HL-60/S4 (cell line): ENCODE data around the gene WDR53.
"Not testable (repeated sequence)": the region's sequence is repeated elsewhere in the genome, so short reads cannot be mapped to it uniquely, and the experiment has no call there.

Source experiments
- in situ Hi-C: fragments of 300-500 bp; cut with MboI; formaldehyde crosslinking; loops from 2 replicates; pipeline ENCODE4 v1.14.3; 2022; ENCODE audit warnings: low sequenced_read_pairs

Gene WDR53

DNA sequence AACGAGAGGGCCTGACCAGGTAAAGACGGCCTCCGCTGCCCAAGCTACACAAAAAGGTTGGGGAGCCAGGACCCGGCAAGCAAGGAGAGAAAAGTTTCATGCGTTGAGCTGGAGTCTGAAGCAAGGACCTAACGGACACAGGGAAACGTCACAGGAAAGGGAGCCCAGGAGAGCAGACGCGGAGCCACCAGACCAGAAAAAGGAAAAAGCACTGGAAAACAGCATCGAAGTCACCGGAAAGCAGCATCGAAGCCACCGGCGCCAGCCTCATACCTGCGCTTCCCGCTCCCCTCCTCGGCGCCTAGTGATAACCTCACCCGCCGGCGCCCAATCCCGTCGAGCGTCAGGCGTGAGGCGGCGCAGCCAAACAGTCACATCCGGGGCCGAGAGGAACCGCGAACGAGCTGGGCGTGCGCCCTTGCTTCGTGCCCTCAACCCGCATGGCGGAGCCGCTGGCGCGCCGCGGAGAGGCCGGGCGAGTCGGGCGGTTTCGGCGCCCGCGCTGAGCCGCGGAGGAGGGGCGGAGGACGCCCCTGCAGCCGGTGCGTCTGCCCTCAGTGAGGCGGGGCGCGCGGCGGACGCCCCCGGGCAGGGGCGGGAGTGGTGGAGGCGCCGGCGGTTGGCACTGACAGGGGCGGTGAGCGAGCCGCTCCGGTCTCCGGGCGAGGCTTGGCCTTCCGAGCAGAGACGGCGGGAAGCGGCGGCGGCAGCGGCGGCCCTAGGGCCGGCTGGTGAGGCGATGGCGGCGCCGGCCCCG, at the start of gene WDR53, which contains the start of gene FBXO45:
WDR53 (minus strand) TSS at position 309 of the 757 bp plus-strand sequence. CDS start 7,079 bp downstream, outside the sequence.
FBXO45 (plus strand) TSS at position 415 of the 757 bp plus-strand sequence; CDS start at position 740, 325 bp downstream.
- in situ Hi-C loops: no loop called here

DNA sequence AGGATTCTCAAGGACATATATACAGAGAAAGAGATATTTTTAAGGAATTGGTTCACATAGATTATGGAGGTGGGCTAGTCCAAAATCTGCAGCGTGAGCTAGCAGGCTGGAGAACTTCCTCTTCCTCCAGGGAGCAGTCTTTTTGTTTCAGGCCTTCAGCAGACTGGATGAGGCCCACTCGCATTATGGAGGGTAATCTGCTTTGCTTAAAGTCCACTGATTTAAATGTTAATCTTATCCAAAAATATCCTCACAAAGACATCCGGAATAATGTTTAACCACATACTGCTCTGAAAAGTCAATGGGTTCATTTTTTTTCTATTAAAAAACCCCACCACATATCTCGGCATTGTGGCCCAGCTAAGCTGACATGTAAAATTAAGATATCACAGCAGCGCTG, 48.9 kb upstream of the WDR53 start:
- in situ Hi-C loops: no loop called here

DNA sequence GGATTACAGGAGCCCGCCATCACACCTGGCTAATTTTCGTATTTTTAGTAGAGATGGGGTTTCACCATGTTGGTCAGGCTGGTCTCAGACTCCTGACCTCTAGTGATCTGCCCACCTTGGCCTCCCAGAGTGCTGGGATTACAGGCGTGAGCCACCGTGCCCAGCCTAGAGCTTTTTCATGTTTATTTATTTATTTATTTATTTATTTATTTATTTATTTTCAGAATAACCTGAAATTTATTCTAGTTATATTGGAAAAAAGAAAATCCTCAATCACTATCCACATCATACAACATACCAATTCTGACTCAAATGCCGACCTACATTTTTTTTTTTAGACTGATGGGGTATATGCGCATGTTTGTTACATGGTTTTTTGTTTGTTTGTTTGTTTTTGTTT, 46.9 kb upstream of the WDR53 start:
- in situ Hi-C loops: not testable (repeated sequence)

DNA sequence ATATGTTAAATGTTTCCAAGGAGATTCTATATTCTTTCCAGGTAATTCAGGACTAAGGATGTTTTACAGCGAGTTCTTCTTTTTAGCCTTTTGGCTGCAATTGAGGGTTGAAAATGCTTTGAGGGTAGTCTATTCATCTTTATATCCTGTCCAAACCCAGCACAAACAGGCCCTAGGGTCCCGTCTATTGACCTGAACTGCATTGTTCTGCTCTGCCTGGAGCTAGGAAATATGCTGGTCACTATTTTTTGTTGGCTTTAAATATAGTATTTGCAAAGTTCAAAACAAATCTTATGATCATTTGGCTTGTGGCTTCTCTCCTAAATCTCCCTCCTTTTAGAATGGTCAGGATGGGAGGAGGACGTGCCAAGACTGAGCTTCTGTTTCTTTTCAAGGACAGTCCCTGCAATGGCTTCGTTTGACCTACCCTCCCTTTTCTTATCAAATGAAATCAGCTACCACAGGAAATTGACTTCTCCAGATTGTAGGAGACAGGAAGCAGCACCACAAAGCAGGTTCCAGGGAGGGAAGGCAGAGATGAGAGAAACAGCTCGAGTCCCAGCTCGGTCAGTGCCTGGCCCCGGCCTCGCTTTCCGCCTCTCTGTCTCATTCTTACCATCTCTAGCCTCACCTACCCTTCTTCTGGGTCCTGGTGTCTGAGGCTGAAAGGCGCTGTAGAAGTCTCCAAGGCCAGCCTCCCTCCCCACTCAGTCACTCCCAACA, 43.6 kb upstream of the WDR53 start:
- in situ Hi-C loops: no loop called here

DNA sequence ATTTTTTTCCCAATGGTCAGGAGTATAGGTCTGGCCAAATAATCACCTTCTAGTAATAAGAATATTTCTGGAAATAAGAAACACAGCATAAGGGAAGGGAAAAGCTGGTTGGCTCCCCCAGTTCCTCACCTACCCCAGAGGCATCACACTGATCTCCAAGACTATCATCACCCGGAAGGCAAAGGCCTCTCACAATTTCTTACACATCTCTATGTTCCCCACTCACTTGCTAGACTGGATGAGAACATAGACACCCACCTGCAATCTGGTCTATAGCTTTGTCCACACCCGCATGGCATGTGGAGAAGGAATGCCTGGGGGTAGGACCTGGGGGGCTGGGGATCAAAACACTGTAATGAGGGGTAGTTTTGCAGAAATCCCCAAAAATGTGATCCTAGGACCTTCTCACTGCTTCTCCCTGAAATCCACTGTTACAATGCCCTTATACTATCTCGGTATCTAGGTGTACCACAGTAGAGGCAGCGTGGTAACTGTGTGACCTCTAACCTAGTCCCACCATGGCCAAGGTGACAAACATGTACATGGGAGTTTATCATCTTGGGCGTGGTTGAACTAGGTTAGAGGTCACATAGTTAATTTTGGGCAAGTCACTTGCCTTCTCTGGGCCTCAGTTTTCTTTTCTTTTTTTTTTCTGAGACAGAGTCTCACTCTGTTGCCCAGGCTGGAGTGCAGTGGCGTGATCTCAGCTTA, 41.6 kb upstream of the WDR53 start:
- in situ Hi-C loops: loop anchor here (10.0 kb wide), 1 partner anchor 75 kb away; no protein-coding TSS in a partner anchor

DNA sequence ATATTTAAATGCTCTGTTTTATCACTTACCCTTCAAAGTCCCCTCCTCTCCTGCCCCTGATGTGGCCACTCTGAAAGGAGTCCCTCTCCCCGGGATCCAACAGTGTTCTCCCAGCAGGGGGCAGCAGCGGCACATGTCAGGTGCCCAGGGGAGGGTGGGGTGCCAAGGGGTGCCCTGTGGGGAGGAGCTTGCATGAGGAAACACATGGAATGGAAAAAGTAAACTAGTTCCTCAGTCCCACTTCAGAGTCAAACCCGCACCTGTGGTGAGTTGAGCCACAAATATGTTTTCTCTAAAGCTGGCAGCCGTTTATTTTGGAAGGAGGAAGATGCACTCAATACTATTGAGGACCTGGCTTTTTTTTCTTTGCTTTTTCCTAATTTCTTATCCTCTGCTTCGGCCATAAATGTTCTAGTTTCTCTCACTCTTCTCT, 41.0 kb upstream of the WDR53 start:
- in situ Hi-C loops: loop anchor here (10.0 kb wide), 1 partner anchor 75 kb away; no protein-coding TSS in a partner anchor

DNA sequence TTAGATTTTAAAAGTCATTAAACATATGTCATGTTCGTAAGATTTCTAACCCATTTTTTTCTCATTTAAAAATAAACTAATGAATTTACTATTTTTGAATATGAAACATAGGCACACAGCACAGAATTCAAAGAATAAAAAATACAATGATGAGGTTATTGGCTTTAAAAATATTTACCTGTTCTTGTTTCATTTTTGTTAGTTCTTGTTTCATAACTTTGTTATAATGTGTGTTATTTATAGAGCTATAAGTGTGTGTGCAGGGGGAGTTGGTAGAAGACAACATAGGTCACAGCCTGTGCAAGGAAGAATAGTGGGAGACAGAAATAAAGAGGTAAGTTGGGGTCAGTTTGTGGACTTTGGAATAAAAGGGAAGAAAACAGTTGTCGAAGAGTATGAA, 40.3 kb upstream of the WDR53 start:
- in situ Hi-C loops: loop anchor here (10.0 kb wide), 1 partner anchor 76 kb away; no protein-coding TSS in a partner anchor

DNA sequence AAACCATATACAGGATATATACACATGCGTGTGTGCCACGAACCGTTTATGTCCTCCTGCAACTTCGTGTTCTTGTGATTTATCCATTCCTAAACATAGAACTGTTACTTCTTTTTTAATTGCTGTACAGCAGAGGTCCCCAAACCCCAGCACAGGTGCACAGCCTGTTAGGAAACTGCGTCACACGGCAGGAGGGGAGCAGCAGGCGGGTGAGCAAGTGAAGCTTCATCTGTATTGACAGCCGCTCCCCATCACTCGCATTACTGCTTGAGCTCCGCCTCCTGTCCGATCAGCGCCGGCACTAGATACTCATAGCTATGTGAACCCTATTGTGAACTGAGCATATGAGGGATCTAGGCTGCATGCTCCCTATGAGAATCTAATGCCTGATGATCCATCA, 36.2 kb upstream of the WDR53 start:
- in situ Hi-C loops: loop anchor here (10.0 kb wide), 1 partner anchor 80 kb away; no protein-coding TSS in a partner anchor

DNA sequence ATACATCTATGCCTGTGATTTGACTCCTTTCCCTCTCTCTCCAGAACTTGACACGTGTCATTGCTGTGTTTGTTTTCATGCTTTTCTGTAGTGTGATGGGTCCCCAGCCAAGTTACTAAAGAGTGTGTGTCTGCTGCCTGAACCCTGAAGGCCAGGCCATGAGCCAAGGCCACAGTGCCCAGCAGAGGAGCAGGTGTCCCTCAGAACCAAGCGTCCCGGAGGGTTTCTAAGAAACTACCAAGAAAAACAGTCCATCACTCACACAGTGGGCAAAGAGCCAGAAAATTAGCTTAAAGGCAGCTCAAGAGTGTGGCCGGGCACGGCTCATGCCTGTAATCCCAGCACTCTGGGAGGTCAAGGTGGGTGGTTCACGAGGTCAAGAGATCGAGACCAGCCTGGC, 35.3 kb upstream of the WDR53 start:
- in situ Hi-C loops: loop anchor here (10.0 kb wide), 1 partner anchor 81 kb away; no protein-coding TSS in a partner anchor

DNA sequence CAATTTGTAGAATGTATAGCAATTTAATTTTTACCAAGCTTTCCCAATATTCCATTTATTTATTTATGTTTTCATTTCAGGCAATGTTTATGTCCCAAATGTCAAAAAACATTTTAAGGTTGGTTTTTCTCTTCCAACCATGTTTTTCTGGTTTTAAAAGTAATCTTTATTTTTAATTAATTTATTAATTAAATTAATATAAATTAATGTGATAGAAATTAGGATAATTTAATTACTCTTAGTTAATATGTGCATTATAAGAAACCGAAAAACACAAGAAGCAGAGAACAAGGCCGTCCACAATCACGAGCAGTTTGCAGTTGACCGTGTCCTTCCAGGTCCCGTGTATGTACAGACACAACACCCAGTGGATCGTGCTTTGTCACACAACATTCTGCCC, 34.3 kb upstream of the WDR53 start:
- in situ Hi-C loops: loop anchor here (10.0 kb wide), 1 partner anchor 82 kb away; no protein-coding TSS in a partner anchor

DNA sequence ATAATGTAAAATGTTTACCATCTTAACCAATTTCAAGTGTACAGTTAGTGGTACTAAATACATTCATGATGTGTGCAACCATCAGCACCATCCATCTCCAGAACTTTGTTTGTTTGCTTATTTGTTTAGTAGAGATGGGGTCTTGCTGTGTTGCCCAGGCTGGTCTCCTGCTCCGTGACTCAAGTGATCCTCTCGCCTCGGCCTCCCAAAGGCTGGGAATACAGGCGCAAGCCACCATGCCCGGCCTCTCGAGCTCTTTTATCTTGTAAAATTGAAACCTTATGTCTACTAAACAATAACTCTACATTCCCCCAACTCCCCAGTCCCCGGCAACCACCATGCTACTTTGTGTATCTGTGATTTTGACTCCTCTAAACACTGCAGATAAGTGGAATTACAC, 32.0 kb upstream of the WDR53 start:
- in situ Hi-C loops: loop anchor here (10.0 kb wide), 1 partner anchor 84 kb away; no protein-coding TSS in a partner anchor

DNA sequence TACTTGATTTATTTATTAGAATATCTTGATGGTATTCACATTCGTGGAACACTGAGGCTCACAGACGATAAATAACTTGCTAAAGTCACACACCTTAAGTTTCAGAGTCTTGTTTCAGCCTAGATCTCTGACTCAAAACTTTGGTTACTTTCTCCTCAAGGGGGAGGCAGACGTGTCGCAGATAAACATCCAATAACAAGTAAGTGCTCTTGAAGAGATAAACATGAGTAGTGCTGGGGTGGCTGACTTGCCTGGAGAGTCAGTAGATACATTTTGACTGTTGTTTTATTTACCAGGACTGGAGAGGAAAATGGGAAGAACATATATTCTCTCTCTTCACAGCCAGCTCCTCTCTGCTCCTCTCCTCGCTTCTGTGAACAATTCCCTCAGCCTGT, 31.4 kb upstream of the WDR53 start:
- in situ Hi-C loops: loop anchor here (10.0 kb wide), 1 partner anchor 85 kb away; no protein-coding TSS in a partner anchor

DNA sequence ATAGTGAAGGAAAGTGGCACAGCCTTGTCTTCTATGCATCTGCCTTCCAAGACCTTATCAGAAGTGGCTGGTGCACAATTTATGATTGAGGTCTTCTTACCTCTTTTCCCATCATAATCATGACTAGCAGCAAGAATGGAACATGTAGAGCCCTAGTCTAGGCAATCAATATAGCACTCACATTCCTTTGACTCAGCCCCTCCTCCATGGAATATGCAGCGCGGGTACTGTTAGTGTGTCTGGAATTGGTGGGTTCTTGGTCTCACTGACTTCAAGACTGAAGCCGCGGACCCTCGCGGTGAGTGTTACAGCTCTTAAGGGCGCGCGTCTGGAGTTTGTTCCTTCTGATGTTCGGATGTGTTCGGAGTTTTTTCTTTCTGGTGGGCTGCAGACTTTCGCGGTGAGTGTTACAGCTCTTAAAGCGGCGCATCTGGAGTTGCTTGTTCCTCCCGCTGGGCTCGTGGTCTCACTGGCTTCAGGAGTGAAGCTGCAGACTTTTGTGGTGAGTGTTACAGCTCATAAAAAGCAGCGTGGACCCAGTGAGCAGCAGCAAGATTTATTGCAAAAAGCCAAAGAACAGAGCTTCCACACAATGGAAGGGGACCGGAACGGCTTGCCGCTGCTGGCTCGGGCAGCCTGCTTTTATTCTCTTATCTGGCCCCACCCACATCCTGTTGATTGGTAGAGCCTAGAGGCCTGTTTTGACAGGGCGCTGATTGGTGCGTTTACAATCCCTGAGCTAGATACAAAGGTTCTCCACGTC, 29.8 kb upstream of the WDR53 start:
- in situ Hi-C loops: not testable (repeated sequence)

DNA sequence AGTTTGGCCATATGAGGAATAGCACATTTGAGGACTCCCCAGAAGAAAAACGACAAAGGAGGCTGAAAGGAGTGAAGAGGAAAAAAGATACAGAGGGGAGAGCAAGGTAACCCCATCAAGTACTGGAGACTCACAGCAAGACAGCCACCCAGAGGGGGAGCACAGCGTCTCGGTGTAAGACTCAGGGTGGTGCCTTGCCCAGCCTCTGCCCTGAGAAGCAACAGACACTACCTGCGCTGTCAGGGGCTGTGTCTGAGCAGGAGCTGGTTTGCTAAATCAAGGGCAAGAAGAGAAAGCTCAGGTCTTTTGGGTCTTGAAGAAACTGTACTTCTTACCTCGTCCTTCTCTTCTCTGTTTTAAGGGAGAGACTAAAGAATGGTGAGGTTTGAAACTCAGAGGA, 28.0 kb upstream of the WDR53 start:
- in situ Hi-C loops: no loop called here

DNA sequence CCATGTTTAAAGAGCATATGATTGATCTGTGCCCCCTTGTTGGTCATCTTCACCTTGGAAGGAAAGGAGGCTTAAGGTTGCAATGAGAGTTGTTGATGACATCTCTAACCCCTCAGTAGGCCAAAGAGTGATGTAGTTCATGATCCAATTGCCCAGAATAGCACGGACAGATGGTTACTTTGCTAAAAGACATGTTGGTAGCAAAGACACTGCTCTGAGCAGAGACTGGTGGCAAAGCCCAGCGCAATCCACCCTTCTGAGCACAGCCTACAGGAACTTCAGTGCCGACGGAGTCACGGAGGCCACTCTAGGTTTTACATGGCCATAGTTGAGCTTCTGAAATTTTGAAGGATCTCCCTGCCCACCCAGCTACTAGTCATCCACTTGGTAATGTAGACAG, 21.9 kb upstream of the WDR53 start:
- in situ Hi-C loops: no loop called here

DNA sequence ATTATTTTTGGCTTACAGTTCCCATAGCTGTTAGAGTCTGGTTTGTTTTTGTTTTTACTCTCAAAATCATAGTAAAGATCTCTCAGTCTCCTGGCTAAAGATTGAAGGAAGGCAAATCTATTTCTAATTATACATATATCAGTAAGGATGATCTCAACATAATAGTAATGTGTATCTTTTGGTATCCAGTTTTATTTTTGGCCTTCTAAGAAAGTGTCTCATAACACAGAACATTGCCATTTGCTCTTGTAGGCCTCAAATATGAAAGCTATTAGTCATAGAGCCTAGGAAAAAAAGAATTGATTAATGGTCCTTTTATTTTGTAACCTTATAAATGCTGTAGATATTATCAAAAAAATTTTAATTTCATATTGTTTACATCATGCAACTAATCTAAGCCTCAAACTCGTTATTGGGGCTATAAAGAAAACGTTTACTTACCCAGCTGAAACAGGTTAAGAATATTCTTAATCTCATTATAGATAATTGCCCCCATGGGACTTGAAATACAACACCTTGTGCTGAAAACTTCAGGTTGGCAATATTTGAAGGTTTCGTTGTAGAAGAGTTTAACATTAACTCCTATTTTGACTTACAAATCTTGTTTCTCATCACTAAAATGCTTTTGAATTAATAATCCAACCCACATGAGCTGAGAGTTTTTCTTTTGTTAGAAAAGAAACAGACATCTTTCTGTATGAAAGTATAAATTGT, 16.8 kb upstream of the WDR53 start:
- in situ Hi-C loops: no loop called here

DNA sequence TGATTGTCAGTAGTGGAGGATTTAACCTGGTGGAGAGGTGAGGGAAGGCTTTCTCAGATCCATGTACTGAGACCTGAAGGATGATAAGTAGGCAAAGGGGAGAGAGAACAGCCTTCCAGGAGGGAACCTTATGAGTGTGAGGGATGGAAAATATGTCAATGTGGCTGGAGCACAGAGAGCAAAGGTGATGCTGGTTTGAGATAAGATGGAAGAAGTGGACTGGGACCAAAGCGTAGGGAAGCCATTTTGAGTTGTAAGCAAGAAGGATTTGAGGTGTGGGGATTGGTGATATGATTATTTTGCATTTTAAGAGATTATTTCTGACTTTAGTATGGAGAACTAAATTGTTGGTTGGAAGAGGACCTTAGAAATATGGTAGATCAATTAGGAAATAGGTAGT, 4.0 kb upstream of the WDR53 start:
- in situ Hi-C loops: no loop called here

DNA sequence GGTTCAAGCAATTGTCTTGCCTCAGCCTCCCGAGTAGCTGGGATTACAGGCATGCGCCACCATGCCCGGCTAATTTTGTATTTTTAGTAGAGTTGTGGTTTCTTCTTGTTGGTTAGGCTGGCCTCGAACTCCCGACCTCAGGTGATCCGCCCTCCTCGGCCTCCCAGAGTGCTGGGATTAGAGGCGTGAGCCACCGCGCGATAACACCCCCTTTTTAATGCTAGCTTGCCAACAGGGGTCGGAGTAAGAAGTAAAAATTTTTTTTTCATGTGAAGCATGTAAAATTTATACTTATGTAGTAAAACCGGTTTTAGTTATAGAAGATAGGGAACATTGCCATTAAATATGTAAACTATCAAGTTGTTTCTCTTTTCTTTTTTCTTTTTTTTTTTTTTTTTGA, 2.0 kb upstream of the WDR53 start:
- in situ Hi-C loops: not testable (repeated sequence)

DNA sequence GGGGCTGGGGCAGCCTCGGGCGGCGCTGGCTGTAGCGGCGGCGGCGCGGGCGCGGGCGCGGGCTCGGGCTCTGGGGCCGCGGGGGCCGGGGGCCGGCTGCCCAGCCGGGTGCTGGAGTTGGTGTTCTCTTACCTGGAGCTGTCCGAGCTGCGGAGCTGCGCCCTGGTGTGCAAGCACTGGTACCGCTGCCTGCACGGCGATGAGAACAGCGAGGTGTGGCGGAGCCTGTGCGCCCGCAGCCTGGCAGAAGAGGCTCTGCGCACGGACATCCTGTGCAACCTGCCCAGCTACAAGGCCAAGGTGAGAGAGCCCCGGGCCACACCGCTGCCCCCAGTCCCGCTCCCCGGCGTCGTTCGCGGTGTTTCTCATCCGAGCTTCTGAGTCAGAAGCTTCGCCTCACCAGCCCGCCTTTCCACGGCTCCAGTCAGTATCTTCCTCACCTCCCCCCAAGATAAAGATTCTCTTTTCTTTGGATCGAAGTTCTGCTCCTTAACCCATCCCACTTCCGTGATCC, 706 bp upstream of the WDR53 start:
- in situ Hi-C loops: no loop called here
